Fibroblast of the aortic adventitia (primary cell): ENCODE results near the gene HHAT. TPM values are rescaled to one million over a fixed set of nuclear protein-coding genes. Genes with fewer than 3 reads are reported as not detected.

Source experiments
- DNase-seq: peaks from one replicate; pipeline ENCODE4 v3.0.0-alpha.2; 2010; ENCODE audit warnings: low read depth
- H3K4me3 ChIP-seq: 2 replicates; pipeline ENCODE4 v1.5.1; 2011; ENCODE audit warnings: low read depth, mild to moderate bottlenecking, control low read depth, low read length, moderate library complexity
- total RNA-seq: library from RNA; depleted of rRNA; stranded (reverse); fragments of >200 nt; gene quantifications from 2 replicates; pipeline ENCODE4 v1.2.3, GENCODE V29; 2012; ENCODE audit warnings: low replicate concordance
- TF ChIP-seq, protein P1 (sequence below): IDR thresholded peaks from 2 replicates; pipeline ENCODE4 v1.5.1; 2011; ENCODE audit warnings: mild to moderate bottlenecking, low read length, control low read depth, inconsistent platforms; ENCODE audit not compliant: insufficient read depth

The HHAT gene
- total RNA-seq, 1 donor, result 8.5 TPM

GRCh38 chr1:210690236-210690635 is 361.5 kb downstream of the HHAT start:
- TF ChIP-seq, protein P1, sequence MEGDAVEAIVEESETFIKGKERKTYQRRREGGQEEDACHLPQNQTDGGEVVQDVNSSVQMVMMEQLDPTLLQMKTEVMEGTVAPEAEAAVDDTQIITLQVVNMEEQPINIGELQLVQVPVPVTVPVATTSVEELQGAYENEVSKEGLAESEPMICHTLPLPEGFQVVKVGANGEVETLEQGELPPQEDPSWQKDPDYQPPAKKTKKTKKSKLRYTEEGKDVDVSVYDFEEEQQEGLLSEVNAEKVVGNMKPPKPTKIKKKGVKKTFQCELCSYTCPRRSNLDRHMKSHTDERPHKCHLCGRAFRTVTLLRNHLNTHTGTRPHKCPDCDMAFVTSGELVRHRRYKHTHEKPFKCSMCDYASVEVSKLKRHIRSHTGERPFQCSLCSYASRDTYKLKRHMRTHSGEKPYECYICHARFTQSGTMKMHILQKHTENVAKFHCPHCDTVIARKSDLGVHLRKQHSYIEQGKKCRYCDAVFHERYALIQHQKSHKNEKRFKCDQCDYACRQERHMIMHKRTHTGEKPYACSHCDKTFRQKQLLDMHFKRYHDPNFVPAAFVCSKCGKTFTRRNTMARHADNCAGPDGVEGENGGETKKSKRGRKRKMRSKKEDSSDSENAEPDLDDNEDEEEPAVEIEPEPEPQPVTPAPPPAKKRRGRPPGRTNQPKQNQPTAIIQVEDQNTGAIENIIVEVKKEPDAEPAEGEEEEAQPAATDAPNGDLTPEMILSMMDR, result no peak
- H3K4me3 ChIP-seq, result no peak overlapping the region
- no peak for DNase-seq

- no peak for DNase-seq
- H3K4me3 ChIP-seq, result no peak overlapping the region
- TF ChIP-seq, protein P1, result no peak
Measured at GRCh38 chr1:210691039-210691610, 362.4 kb downstream of the HHAT start.

- TF ChIP-seq, protein P1, result no peak
- DNase-seq, result no peak
- H3K4me3 ChIP-seq, result no peak overlapping the region
Measured at GRCh38 chr1:210692796-210693195, 364.1 kb downstream of the HHAT start.

GRCh38 chr1:210695026-210695425 is 366.3 kb downstream of the HHAT start:
- no peak for DNase-seq
- TF ChIP-seq, protein P1, result no peak
- H3K4me3 ChIP-seq, result no peak overlapping the region

DNA sequence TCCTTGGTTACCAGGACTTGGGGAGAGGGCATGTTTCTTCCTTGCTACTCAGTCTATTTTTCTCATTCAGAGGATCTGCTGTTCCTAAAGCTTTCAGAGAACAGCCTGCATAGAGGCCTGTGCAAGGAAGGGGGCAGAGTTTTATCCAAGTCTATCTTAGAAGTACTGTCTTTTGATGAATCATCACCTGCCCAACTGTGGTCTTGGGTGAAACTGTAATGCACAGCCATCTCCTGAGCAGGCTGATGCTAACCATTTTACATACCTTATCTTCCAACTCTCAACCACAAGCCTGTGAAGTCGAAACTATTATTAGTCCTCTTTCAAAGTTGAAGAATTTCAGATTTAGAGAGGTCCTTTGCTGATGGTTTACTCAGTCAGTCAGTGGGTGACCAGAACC is 368.0 kb downstream of the HHAT start:
- TF ChIP-seq, protein P1, result no peak
- no peak for DNase-seq
- no peak overlapping the region for H3K4me3 ChIP-seq

DNA sequence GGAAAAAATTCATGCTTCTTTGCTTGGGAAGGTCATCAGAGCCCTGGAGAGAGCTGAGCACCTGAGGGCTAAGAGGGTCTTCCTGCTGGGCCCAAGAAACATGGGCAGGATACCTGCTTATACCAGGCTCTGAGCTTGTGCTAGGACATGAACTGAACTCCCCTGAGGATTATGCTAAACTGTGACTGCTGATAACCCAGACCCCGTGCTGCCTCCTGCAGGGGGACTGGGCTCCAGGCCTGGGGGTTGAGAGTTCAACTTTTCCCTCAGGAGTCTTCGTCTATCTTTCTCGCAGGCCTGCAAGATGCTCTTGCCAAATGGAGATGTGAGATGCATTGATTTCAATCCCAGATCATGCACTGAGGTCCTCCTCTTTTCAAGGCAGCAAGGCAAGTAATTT is 368.5 kb downstream of the HHAT start:
- DNase-seq, result no peak
- TF ChIP-seq, protein P1, result no peak
- H3K4me3 ChIP-seq, result no peak overlapping the region

DNA sequence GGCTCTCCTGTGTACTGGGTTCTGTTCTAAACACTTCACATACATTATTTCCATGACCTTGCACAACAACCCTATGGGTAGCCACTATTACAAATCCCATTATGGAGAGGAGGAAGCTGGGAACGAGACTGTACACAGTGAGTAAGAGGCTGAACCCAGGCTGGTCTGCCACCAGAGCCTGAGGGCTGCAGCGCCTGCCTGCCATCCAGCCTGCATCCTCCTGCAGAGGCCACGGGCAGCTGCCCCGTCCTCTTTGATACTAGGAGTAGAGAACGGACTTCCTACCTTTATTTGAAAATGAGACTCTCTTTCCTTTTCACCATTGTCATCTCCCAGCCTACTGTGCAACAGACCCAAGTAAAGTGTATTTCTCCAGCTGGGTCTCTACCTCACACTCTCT is 370.0 kb downstream of the HHAT start:
- DNase-seq, result no peak
- H3K4me3 ChIP-seq, result no peak overlapping the region
- TF ChIP-seq, protein P1, result no peak
